Neuronal stem cell (in vitro differentiated cells): ENCODE measurements around the gene MSANTD3.
A peak's percentile ranks its signal among the peaks of the same experiment; 100 is the strongest.

Source experiments
- DNase-seq: peaks from one replicate; pipeline ENCODE4 v3.0.0-alpha.2; 2013; ENCODE audit warnings: low spot score
- H2AFZ ChIP-seq: one replicate; pipeline ENCODE4 v1.6.1; 2013; ENCODE audit warnings: mild to moderate bottlenecking, low read length, inconsistent platforms
- H2AK5ac ChIP-seq: 2 replicates; pipeline ENCODE4 v1.6.1; 2013; ENCODE audit warnings: low read depth, mild to moderate bottlenecking, inconsistent platforms, low read length, moderate library complexity, mixed read lengths
- H2BK120ac ChIP-seq: 2 replicates; pipeline ENCODE4 v1.6.1; 2013; ENCODE audit warnings: low read depth, mild to moderate bottlenecking, inconsistent platforms, low read length, moderate library complexity, mixed read lengths
- H2BK12ac ChIP-seq: one replicate; pipeline ENCODE4 v1.6.1; 2013; ENCODE audit warnings: low read length, inconsistent platforms
- H2BK15ac ChIP-seq: 2 replicates; pipeline ENCODE4 v1.6.1; 2013; ENCODE audit warnings: mild to moderate bottlenecking, low read length, inconsistent platforms, mixed read lengths
- H2BK5ac ChIP-seq: one replicate; pipeline ENCODE4 v1.6.1; 2013; ENCODE audit warnings: inconsistent platforms, mild to moderate bottlenecking, low read length, moderate library complexity
- H3K14ac ChIP-seq: one replicate; pipeline ENCODE4 v1.6.1; 2013; ENCODE audit warnings: low read length, inconsistent platforms
- H3K18ac ChIP-seq: 2 replicates; pipeline ENCODE4 v1.6.1; 2013; ENCODE audit warnings: low read length, inconsistent platforms
- H3K23ac ChIP-seq: 2 replicates; pipeline ENCODE4 v1.6.1; 2013; ENCODE audit warnings: low read depth, mild to moderate bottlenecking, mixed read lengths, low read length, inconsistent platforms; ENCODE audit not compliant: poor library complexity
- H3K27ac ChIP-seq: replicated peaks from 3 replicates; pipeline ENCODE4 v1.5.1; 2013; ENCODE audit warnings: low read length, inconsistent platforms
- H3K27me3 ChIP-seq, 3 experiments: 2 replicates each; pipeline ENCODE4 v1.6.1; 2013; ENCODE audit warnings: low read length in 3 of 3, mild to moderate bottlenecking in 2 of 3, inconsistent platforms in 1 of 3, low read depth in 1 of 3, mixed read lengths in 1 of 3, moderate library complexity in 1 of 3; ENCODE audit not compliant: control insufficient read depth in 3 of 3, insufficient read depth in 3 of 3
- H3K36me3 ChIP-seq, 2 donors: replicated peaks in 1 of 2; 2 replicates each; pipeline ENCODE4 v1.6.1; 2013; ENCODE audit warnings: low read length in 2 of 2; ENCODE audit not compliant: control insufficient read depth in 2 of 2, insufficient read depth in 2 of 2
- H3K4ac ChIP-seq: 2 replicates; pipeline ENCODE4 v1.6.1; 2013; ENCODE audit warnings: inconsistent platforms, mild to moderate bottlenecking, low read length, moderate library complexity
- H3K4me1 ChIP-seq, 2 donors: 1 replicate in 1 of 2; 2 replicates in 1 of 2; pipeline ENCODE4 v1.6.1; 2013; ENCODE audit warnings: low read length in 2 of 2, low read depth in 1 of 2; ENCODE audit not compliant: control insufficient read depth in 2 of 2, insufficient read depth in 1 of 2
- H3K4me2 ChIP-seq: one replicate; pipeline ENCODE4 v1.6.1; 2013; ENCODE audit warnings: mild to moderate bottlenecking, low read length, inconsistent platforms; ENCODE audit not compliant: insufficient read depth, poor library complexity, severe bottlenecking
- H3K4me3 ChIP-seq, 2 donors: 2 replicates each; pipeline ENCODE4 v1.5.1; 2013; ENCODE audit warnings: low read length in 2 of 2, mild to moderate bottlenecking in 2 of 2, inconsistent platforms in 1 of 2, moderate library complexity in 1 of 2
- H3K79me1 ChIP-seq: one replicate; pipeline ENCODE4 v1.6.1; 2013; ENCODE audit warnings: low read depth, mild to moderate bottlenecking, inconsistent platforms, low read length, moderate library complexity
- H3K9ac ChIP-seq: one replicate; pipeline ENCODE4 v1.6.1; 2013; ENCODE audit warnings: mild to moderate bottlenecking, low read depth, low read length, inconsistent platforms; ENCODE audit not compliant: poor library complexity
- H3K9me3 ChIP-seq, 2 donors: replicated peaks in 1 of 2; 2 replicates each; pipeline versions ENCODE3 to v1.6.1; 2013; ENCODE audit warnings: low read length in 2 of 2, mild to moderate bottlenecking in 2 of 2, inconsistent platforms in 1 of 2, low read depth in 1 of 2, mixed read lengths in 1 of 2, moderate library complexity in 1 of 2; ENCODE audit not compliant: control insufficient read depth in 2 of 2, insufficient read depth in 1 of 2
- H4K8ac ChIP-seq: one replicate; pipeline ENCODE4 v1.6.1; 2013; ENCODE audit warnings: low read depth, mild to moderate bottlenecking, inconsistent platforms, low read length, moderate library complexity
- H4K91ac ChIP-seq: one replicate; pipeline ENCODE4 v1.6.1; 2013; ENCODE audit warnings: low read length, low read depth, mild to moderate bottlenecking, inconsistent platforms; ENCODE audit not compliant: poor library complexity
- WGBS, 2 donors: extraction: QIAGEN DNeasy Blood & Tissue Kit; methylation state at CpG; one replicate each; pipeline ENCODE4 v1.1.7; 2013; ENCODE audit warnings: missing lambda C conversion rate in 2 of 2, mixed read lengths in 1 of 2; ENCODE audit not compliant: insufficient read length in 2 of 2, insufficient replicate concordance in 1 of 2; ENCODE audit errors: extremely low coverage in 2 of 2; 5-methylcytosine and 5-hydroxymethylcytosine counted together

Gene MSANTD3

DNA sequence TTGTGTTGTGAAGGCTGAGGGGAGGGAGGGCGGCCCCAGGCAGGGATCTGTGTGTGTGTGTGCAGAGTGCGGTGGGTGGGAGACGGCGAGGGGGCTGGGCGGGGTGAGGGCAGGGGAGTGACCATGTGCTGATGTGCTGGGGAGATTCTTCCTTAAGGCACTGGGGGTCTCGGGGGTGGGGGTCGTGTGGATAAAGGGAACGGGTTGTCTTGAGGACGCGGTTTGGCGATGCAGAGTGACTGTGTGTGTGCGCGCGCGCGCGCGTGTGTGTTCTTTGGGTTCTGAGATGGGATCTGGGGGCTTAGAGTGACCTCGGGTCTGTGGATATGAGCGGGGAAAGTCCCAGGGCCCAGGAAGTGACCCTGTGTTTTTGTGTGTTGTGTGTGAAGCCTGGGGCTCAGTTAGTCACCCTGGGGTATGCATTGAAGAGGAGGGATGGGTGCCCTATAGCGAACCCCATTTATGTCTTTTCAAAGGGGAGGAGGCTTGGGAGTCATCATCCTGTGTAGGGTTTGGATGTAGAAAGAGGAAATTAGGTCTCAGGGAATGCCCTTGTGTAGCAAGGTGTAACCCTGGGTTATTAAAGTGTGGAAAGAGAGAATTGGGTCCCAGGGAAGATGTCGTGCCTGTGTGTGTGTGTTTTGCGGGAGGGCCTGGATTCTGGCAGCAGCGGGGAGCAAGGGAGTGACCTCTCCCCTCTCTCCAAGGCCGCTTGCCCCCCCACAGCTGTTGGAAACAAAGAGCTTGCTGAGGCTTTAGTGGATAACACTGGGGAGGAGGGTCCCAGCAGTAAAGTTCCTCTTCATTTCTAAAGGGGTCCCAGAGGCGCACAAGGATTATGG lies 47.4 kb downstream of the MSANTD3 start:
- Histone ChIP-seq H2AK5ac (peak overlapping the region; percentile 100), H3K23ac (no peak overlapping the region), H3K4me1 (peaks cover 10 to 17% of the 10 kb centered on the region in 2 donors), H3K79me1 (peaks cover 4% of the 10 kb centered on the region), H3K4me2 (peak overlapping the region; percentile 65), H4K91ac (no peak overlapping the region), H3K18ac (peak overlapping the region; percentile 100), H3K4me3 (peak overlapping the region; percentile 83 to 100), H2BK12ac (no peak overlapping the region), H3K9me3 (peaks cover 2 to 3% of the 10 kb centered on the region in 2 donors), H3K36me3 (peaks cover 0 to 11% of the 10 kb centered on the region in 2 donors), H3K9ac (peak overlapping the region; percentile 99), H2BK15ac (peak overlapping the region; percentile 100), H4K8ac (no peak overlapping the region), H3K27me3 (no peaks in the 10 kb centered on the region), H2BK120ac (no peak overlapping the region), H3K27ac (peak overlapping the region; percentile 90), H2BK5ac (peak overlapping the region; percentile 99), H3K4ac (no peak overlapping the region), H2AFZ (peak overlapping the region; percentile 89), H3K14ac (peak overlapping the region; percentile 100)
- WGBS, 2 donors, result no CpG with 5 or more reads among the region's 26 CpGs
- peak; percentile 70 for DNase-seq

DNA sequence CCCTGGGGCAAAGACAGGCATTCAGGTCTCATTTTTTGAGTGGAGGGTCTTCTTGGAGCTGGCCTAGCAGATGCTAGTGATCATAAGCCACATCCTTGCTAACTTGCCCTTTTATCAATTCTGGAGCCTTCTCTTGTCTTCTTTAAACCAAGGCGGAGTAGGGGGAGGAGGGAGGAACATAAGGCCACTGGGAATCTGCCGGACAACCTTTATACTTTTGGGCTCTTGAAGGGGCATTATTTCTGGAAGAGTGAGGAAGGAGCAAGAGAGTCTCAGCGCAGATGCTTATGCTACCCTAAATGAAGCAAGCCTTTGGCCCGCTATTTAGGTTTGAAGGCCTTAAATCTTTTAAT lies 48.0 kb downstream of the MSANTD3 start:
- Histone ChIP-seq H2BK120ac (no peak overlapping the region), H3K4ac (no peak overlapping the region), H3K14ac (no peak overlapping the region), H2BK12ac (no peak overlapping the region), H3K23ac (no peak overlapping the region), H3K9me3 (peaks cover 2 to 8% of the 10 kb centered on the region in 2 donors), H3K36me3 (peaks cover 0 to 17% of the 10 kb centered on the region in 2 donors), H2AK5ac (no peak overlapping the region), H3K4me2 (peak overlapping the region; percentile 65), H4K91ac (no peak overlapping the region), H2BK15ac (no peak overlapping the region), H2BK5ac (no peak overlapping the region), H3K27ac (peak overlapping the region; percentile 90), H3K4me3 (peak overlapping the region; percentile 83 to 100), H2AFZ (peak overlapping the region; percentile 89), H3K18ac (no peak overlapping the region), H4K8ac (no peak overlapping the region), H3K79me1 (peaks cover 4% of the 10 kb centered on the region), H3K9ac (no peak overlapping the region), H3K4me1 (peaks cover 10 to 17% of the 10 kb centered on the region in 2 donors), H3K27me3 (no peaks in the 10 kb centered on the region)
- no peak for DNase-seq
- WGBS, 2 donors, result no CpG with 5 or more reads among the region's 4 CpGs

DNA sequence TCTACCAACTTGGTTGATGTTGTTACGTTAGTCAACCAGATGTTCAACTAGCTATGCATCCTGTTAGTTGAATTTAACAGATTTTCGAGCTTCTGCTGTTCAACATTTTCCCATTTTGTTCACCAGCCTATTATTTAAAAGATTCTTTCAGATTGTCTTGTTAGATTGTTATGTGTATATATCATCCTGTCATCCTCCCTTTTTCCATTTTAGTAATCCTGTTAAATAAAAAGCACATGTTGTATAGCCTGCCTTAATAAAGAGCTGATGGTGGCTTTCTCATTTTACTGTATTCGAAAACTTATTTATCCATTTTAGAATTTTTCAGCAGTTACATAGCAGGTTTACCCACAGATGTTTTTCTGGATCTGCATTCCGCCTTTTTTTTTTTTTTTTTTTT lies 50.3 kb downstream of the MSANTD3 start:
- no CpG with 5 or more reads among the region's 4 CpGs for WGBS, 2 donors
- H3K4ac ChIP-seq, result no peak overlapping the region

GRCh38 chr9:100478192-100478591 lies 51.2 kb downstream of the MSANTD3 start:
- no peak overlapping the region for H3K4ac ChIP-seq
- peaks cover 0 to 20% of the 10 kb centered on the region in 2 donors for H3K36me3 ChIP-seq
- H3K4me3 ChIP-seq, result no peak overlapping the region
- no peak overlapping the region for H3K9ac ChIP-seq
- H2BK120ac ChIP-seq, result no peak overlapping the region
- H3K18ac ChIP-seq, result no peak overlapping the region
- H2AK5ac ChIP-seq, result no peak overlapping the region
- H3K23ac ChIP-seq, result no peak overlapping the region
- no peak overlapping the region for H2BK15ac ChIP-seq
- peaks cover 9% of the 10 kb centered on the region for H3K79me1 ChIP-seq
- H3K4me2 ChIP-seq, result no peak overlapping the region
- H3K9me3 ChIP-seq, result peaks cover 2 to 11% of the 10 kb centered on the region in 2 donors
- peaks cover 4 to 9% of the 10 kb centered on the region in 2 donors for H3K4me1 ChIP-seq
- H2BK5ac ChIP-seq, result no peak overlapping the region
- H3K14ac ChIP-seq, result no peak overlapping the region
- no peaks in the 10 kb centered on the region for H3K27me3 ChIP-seq
- H2BK12ac ChIP-seq, result no peak overlapping the region
- H4K91ac ChIP-seq, result no peak overlapping the region
- DNase-seq, result no peak
- H2AFZ ChIP-seq, result no peak overlapping the region
- no peak overlapping the region for H3K27ac ChIP-seq
- WGBS, 2 donors, result no CpG with 5 or more reads among the region's 6 CpGs
- no peak overlapping the region for H4K8ac ChIP-seq

More for the DNA sequence above, 50.3 kb downstream of the MSANTD3 start:
- Histone ChIP-seq H2BK15ac (no peak overlapping the region), H3K9ac (no peak overlapping the region), H3K27ac (no peak overlapping the region), H2BK5ac (no peak overlapping the region), H4K91ac (no peak overlapping the region), H3K4me1 (peaks cover 8 to 12% of the 10 kb centered on the region in 2 donors), H3K18ac (no peak overlapping the region), H3K79me1 (peaks cover 7% of the 10 kb centered on the region), H4K8ac (no peak overlapping the region), H3K14ac (no peak overlapping the region), H3K23ac (no peak overlapping the region), H2AFZ (no peak overlapping the region), H2BK12ac (no peak overlapping the region), H3K27me3 (no peaks in the 10 kb centered on the region), H3K36me3 (peaks cover 0 to 20% of the 10 kb centered on the region in 2 donors), H3K9me3 (peaks cover 2 to 11% of the 10 kb centered on the region in 2 donors), H3K4me2 (no peak overlapping the region), H2AK5ac (no peak overlapping the region), H3K4me3 (no peak overlapping the region), H2BK120ac (no peak overlapping the region)
- no peak for DNase-seq
